Panc1 (cell line): ENCODE data around the gene ROBO2.

Source experiments
- POLR2AphosphoS5 ChIP-seq: IDR thresholded peaks from 2 replicates; pipeline ENCODE4 v1.6.1; 2012; ENCODE audit warnings: mild to moderate bottlenecking, low read depth, low read length, moderate library complexity
- TCF7L2 ChIP-seq: IDR thresholded peaks from 2 replicates; pipeline ENCODE4 v1.6.1; 2011; ENCODE audit warnings: mild to moderate bottlenecking, low read depth, low read length, inconsistent platforms
- TF ChIP-seq, protein P1 (sequence below): fragments of 450-650 bp; IDR thresholded peaks from 2 replicates; pipeline ENCODE4 v1.5.1; 2017; ENCODE audit warnings: mild to moderate bottlenecking
- TF ChIP-seq, protein P2 (sequence below), 2 experiments: IDR thresholded peaks; 2 replicates each; pipeline ENCODE4 v1.6.1; 2011 to 2012; ENCODE audit warnings: low read depth in 2 of 2, control low read depth in 1 of 2, low read length in 1 of 2, mild to moderate bottlenecking in 1 of 2, moderate library complexity in 1 of 2; ENCODE audit not compliant: insufficient read depth in 1 of 2

DNA sequence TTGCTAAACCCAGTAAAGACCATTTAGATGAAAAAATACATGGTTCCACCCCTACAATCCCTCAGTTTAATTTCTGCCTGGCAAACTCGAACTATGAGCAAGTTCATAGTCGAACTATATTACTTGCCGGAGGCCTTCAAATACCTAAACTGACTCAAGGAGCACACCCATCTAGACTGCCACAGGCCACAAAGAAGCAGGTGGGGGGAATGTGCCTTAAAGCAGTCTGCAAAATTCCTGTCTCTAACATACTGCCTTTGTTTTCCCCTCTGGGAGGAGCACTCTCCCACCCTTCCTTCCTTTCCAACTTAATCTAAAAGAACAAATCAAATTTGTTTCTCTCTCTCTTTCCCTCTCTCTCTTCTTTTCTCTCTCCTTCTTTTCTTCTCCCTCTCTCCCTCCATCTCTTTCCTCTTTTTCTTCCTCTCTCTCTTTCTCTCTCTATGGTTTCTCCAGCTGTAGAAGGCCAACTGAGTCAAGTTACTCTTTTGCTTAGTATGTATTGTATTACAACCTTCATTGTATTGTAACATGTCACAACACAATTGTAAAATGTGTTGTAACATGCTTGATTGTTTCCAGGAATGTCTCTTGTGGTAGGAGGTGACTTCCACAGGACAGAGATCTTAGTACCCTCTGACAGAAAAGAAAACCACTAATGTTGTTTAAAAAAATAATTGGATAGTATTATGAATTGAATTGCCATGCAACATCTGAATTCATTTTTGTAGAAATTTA lies 496.3 kb downstream of the ROBO2 start:
- TF ChIP-seq, protein P1, sequence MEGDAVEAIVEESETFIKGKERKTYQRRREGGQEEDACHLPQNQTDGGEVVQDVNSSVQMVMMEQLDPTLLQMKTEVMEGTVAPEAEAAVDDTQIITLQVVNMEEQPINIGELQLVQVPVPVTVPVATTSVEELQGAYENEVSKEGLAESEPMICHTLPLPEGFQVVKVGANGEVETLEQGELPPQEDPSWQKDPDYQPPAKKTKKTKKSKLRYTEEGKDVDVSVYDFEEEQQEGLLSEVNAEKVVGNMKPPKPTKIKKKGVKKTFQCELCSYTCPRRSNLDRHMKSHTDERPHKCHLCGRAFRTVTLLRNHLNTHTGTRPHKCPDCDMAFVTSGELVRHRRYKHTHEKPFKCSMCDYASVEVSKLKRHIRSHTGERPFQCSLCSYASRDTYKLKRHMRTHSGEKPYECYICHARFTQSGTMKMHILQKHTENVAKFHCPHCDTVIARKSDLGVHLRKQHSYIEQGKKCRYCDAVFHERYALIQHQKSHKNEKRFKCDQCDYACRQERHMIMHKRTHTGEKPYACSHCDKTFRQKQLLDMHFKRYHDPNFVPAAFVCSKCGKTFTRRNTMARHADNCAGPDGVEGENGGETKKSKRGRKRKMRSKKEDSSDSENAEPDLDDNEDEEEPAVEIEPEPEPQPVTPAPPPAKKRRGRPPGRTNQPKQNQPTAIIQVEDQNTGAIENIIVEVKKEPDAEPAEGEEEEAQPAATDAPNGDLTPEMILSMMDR = no peak
- TF ChIP-seq, protein P2, sequence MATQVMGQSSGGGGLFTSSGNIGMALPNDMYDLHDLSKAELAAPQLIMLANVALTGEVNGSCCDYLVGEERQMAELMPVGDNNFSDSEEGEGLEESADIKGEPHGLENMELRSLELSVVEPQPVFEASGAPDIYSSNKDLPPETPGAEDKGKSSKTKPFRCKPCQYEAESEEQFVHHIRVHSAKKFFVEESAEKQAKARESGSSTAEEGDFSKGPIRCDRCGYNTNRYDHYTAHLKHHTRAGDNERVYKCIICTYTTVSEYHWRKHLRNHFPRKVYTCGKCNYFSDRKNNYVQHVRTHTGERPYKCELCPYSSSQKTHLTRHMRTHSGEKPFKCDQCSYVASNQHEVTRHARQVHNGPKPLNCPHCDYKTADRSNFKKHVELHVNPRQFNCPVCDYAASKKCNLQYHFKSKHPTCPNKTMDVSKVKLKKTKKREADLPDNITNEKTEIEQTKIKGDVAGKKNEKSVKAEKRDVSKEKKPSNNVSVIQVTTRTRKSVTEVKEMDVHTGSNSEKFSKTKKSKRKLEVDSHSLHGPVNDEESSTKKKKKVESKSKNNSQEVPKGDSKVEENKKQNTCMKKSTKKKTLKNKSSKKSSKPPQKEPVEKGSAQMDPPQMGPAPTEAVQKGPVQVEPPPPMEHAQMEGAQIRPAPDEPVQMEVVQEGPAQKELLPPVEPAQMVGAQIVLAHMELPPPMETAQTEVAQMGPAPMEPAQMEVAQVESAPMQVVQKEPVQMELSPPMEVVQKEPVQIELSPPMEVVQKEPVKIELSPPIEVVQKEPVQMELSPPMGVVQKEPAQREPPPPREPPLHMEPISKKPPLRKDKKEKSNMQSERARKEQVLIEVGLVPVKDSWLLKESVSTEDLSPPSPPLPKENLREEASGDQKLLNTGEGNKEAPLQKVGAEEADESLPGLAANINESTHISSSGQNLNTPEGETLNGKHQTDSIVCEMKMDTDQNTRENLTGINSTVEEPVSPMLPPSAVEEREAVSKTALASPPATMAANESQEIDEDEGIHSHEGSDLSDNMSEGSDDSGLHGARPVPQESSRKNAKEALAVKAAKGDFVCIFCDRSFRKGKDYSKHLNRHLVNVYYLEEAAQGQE (IDR thresholded peaks at IDR 0.05; ENCODE audit: insufficient read depth in 1 of 2, low read depth in 2 of 2, low read length in 1 of 2) = no peak
- no peak for TF ChIP-seq TCF7L2
- TF ChIP-seq POLR2AphosphoS5 = no peak
